Caco-2 (cell line): ENCODE data around the gene SV2C. TPM values are rescaled to one million over a fixed set of nuclear protein-coding genes. Genes with fewer than 3 reads are reported as not detected.

Experiments
- BruUV-seq: library from RNA; stranded (reverse); fragments of 400-500 nt; replicated peaks from 2 replicates; lab custom pipeline; 2021; lab: Mats Ljungman, UMichigan
- CTCF ChIA-PET: fragments of 300-600 bp; sonication (Branson Sonifier 250); formaldehyde crosslinking; loops from one replicate; lab custom pipeline; 2022; ENCODE audit warnings: antibody characterized with exemption; lab: Charles Lee
- POLR2A ChIA-PET: fragments of 300-600 bp; sonication (Branson Sonifier 250); formaldehyde crosslinking; loops from one replicate; lab custom pipeline; 2022; ENCODE audit warnings: antibody characterized with exemption; lab: Charles Lee
- DNase-seq, 2 experiments: peaks; one replicate each; pipeline versions ENCODE4 v3.0.0 to v3.0.0-alpha.2; 2020 to 2022
- H3K27me3 ChIP-seq: replicated peaks from 2 replicates; pipeline ENCODE4 v1.6.0; 2011; ENCODE audit warnings: low read length; ENCODE audit not compliant: control insufficient read depth, insufficient read depth
- H3K36me3 ChIP-seq: 2 replicates; pipeline ENCODE4 v1.5.1; 2011; ENCODE audit warnings: low read length; ENCODE audit not compliant: control insufficient read depth, insufficient read depth
- H3K4me1 ChIP-seq: fragments of 250-450 bp; sonication (Bioruptor Pico); 2 replicates; pipeline ENCODE4 v1.5.1; 2020; ENCODE audit warnings: mild to moderate bottlenecking
- H3K4me3 ChIP-seq: 2 replicates; pipeline ENCODE4 v1.5.1; 2011; ENCODE audit warnings: low read depth, mild to moderate bottlenecking, control low read depth, low read length
- H3K9me3 ChIP-seq: fragments of 250-450 bp; sonication (Bioruptor Pico); 2 replicates; pipeline ENCODE4 v1.5.1; 2020; ENCODE audit warnings: mild to moderate bottlenecking, moderate library complexity
- H3K27ac Mint-ChIP-seq: one replicate; pipeline ENCODE4 v1.8.0; 2022; ENCODE audit warnings: mixed read lengths; ENCODE audit not compliant: unreplicated experiment
- H3K27me3 Mint-ChIP-seq: one replicate; pipeline ENCODE4 v1.8.0; 2022; ENCODE audit warnings: mixed read lengths; ENCODE audit not compliant: insufficient read depth, unreplicated experiment
- H3K36me3 Mint-ChIP-seq: one replicate; pipeline ENCODE4 v1.8.0; 2022; ENCODE audit warnings: mild to moderate bottlenecking, mixed read lengths; ENCODE audit not compliant: insufficient read depth, unreplicated experiment
- H3K4me1 Mint-ChIP-seq: one replicate; pipeline ENCODE4 v1.8.0; 2022; ENCODE audit warnings: low read depth, mixed read lengths; ENCODE audit not compliant: unreplicated experiment
- H3K4me3 Mint-ChIP-seq: one replicate; pipeline ENCODE4 v1.8.0; 2022; ENCODE audit warnings: mild to moderate bottlenecking, moderate library complexity, mixed read lengths; ENCODE audit not compliant: unreplicated experiment
- H3K9me3 Mint-ChIP-seq: one replicate; pipeline ENCODE4 v1.8.0; 2022; ENCODE audit warnings: mixed read lengths; ENCODE audit not compliant: unreplicated experiment
- intact Hi-C: fragments of 100-400 bp; cut with micrococcal nuclease; formaldehyde crosslinking; loops from one replicate; pipeline ENCODE4 v1.10.0; 2022; ENCODE audit not compliant: unreplicated experiment
- total RNA-seq: library from RNA; stranded (reverse); gene quantifications from 2 replicates; pipeline ENCODE4 v1.2.3, GENCODE V29; 2022
- TF ChIP-seq, protein P1 (sequence below), 2 experiments: fragments of 200-600 bp in 1 of 2; IDR thresholded peaks; 1 replicate in 1 of 2; 2 replicates in 1 of 2; pipeline versions ENCODE4 v1.5.1 to v1.8.0; 2011 to 2022; ENCODE audit warnings: antibody characterized with exemption in 1 of 2, control low read depth in 1 of 2, inconsistent platforms in 1 of 2, low read depth in 1 of 2, low read length in 1 of 2, mild to moderate bottlenecking in 1 of 2, moderate library complexity in 1 of 2; ENCODE audit not compliant: insufficient read depth in 1 of 2, severe bottlenecking in 1 of 2, unreplicated experiment in 1 of 2

Gene SV2C
- total RNA-seq, 1 experiment from 2014 or later: not detected

- no TSS peak for BruUV-seq
- Mint-ChIP-seq H3K4me1 (no peaks in the 10 kb centered on the region), H3K36me3 (no peaks in the 10 kb centered on the region), H3K9me3 (no peaks in the 10 kb centered on the region), H3K27ac (no peak overlapping the region), H3K4me3 (no peak overlapping the region), H3K27me3 (no peaks in the 10 kb centered on the region)
- intact Hi-C loops: no loop called here
- Histone ChIP-seq H3K4me1 (no peaks in the 10 kb centered on the region), H3K27me3 (no peaks in the 10 kb centered on the region), H3K36me3 (no peaks in the 10 kb centered on the region), H3K4me3 (no peak overlapping the region), H3K9me3 (no peaks in the 10 kb centered on the region)
- ChIA-PET POLR2A (no interaction called here), CTCF (interaction anchor here (0.6 to 0.7 kb wide), 3 partner anchors 13 to 67 kb away, joined by 3 read pairs; no protein-coding TSS in a partner anchor)
- TF ChIP-seq, protein P1, sequence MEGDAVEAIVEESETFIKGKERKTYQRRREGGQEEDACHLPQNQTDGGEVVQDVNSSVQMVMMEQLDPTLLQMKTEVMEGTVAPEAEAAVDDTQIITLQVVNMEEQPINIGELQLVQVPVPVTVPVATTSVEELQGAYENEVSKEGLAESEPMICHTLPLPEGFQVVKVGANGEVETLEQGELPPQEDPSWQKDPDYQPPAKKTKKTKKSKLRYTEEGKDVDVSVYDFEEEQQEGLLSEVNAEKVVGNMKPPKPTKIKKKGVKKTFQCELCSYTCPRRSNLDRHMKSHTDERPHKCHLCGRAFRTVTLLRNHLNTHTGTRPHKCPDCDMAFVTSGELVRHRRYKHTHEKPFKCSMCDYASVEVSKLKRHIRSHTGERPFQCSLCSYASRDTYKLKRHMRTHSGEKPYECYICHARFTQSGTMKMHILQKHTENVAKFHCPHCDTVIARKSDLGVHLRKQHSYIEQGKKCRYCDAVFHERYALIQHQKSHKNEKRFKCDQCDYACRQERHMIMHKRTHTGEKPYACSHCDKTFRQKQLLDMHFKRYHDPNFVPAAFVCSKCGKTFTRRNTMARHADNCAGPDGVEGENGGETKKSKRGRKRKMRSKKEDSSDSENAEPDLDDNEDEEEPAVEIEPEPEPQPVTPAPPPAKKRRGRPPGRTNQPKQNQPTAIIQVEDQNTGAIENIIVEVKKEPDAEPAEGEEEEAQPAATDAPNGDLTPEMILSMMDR (IDR thresholded peaks at IDR 0.05; ENCODE audit: insufficient read depth in 1 of 2, low read depth in 1 of 2, low read length in 1 of 2, severe bottlenecking in 1 of 2, unreplicated experiment in 1 of 2): no peak
- DNase-seq: no peak
Observed at GRCh38 chr5:76351176-76351575, 268.0 kb downstream of the SV2C start.

GRCh38 chr5:76351577-76351976 is 268.4 kb downstream of the SV2C start:
- H3K36me3 Mint-ChIP-seq: no peaks in the 10 kb centered on the region
- no peaks in the 10 kb centered on the region for H3K27me3 Mint-ChIP-seq
- no peak for DNase-seq
- ChIA-PET CTCF (interaction anchor here (0.6 to 0.7 kb wide), 3 partner anchors 13 to 66 kb away, joined by 3 read pairs; no protein-coding TSS in a partner anchor), POLR2A (no interaction called here)
- TF ChIP-seq, protein P1 (IDR thresholded peaks at IDR 0.05; ENCODE audit: insufficient read depth in 1 of 2, low read depth in 1 of 2, low read length in 1 of 2, severe bottlenecking in 1 of 2, unreplicated experiment in 1 of 2): no peak
- H3K4me1 ChIP-seq: no peaks in the 10 kb centered on the region
- H3K4me3 ChIP-seq: no peak overlapping the region
- no peaks in the 10 kb centered on the region for H3K27me3 ChIP-seq
- BruUV-seq: no TSS peak
- intact Hi-C loops: no loop called here
- H3K4me1 Mint-ChIP-seq: no peaks in the 10 kb centered on the region
- H3K4me3 Mint-ChIP-seq: no peak overlapping the region
- no peaks in the 10 kb centered on the region for H3K9me3 ChIP-seq
- H3K9me3 Mint-ChIP-seq: no peaks in the 10 kb centered on the region
- H3K36me3 ChIP-seq: no peaks in the 10 kb centered on the region
- no peak overlapping the region for H3K27ac Mint-ChIP-seq

- CTCF ChIA-PET: interaction anchor here (0.7 kb wide), 1 partner anchor 47 kb away, joined by 9 read pairs; no protein-coding TSS in a partner anchor
- no peaks in the 10 kb centered on the region for H3K36me3 Mint-ChIP-seq
- H3K4me3 ChIP-seq: no peak overlapping the region
- no peaks in the 10 kb centered on the region for H3K4me1 ChIP-seq
- no peaks in the 10 kb centered on the region for H3K9me3 Mint-ChIP-seq
- no peak for DNase-seq
- no peak overlapping the region for H3K4me3 Mint-ChIP-seq
- no TSS peak for BruUV-seq
- no peaks in the 10 kb centered on the region for H3K9me3 ChIP-seq
- POLR2A ChIA-PET: no interaction called here
- no peaks in the 10 kb centered on the region for H3K36me3 ChIP-seq
- TF ChIP-seq, protein P1 (IDR thresholded peaks at IDR 0.05; ENCODE audit: insufficient read depth in 1 of 2, low read depth in 1 of 2, low read length in 1 of 2, severe bottlenecking in 1 of 2, unreplicated experiment in 1 of 2): no peak
- H3K27me3 ChIP-seq: no peaks in the 10 kb centered on the region
- H3K27me3 Mint-ChIP-seq: no peaks in the 10 kb centered on the region
- no peak overlapping the region for H3K27ac Mint-ChIP-seq
- intact Hi-C loops: no loop called here
- peaks cover 6% of the 10 kb centered on the region for H3K4me1 Mint-ChIP-seq
Observed at GRCh38 chr5:76356887-76357286, 273.7 kb downstream of the SV2C start.
